ENCODE measurements around the gene GPANK1.

Gene GPANK1

GRCh38 chr6:31690231-31691077 is 25.7 kb upstream of the GPANK1 start:
- no peak for DNase-seq

GRCh38 chr6:31689249-31690110 is 24.7 kb upstream of the GPANK1 start:
- DNase-seq, result no peak

GRCh38 chr6:31687860-31688693 is 23.3 kb upstream of the GPANK1 start:
- no peak for DNase-seq

GRCh38 chr6:31687321-31687720 is 22.5 kb upstream of the GPANK1 start:
- no peak for DNase-seq

GRCh38 chr6:31686483-31686882 is 21.7 kb upstream of the GPANK1 start:
- no peak for DNase-seq

- DNase-seq, result no peak
Observed at GRCh38 chr6:31683591-31683990, 18.8 kb upstream of the GPANK1 start.

- DNase-seq, result peak; percentile 46
Observed at GRCh38 chr6:31681135-31681671, 16.4 kb upstream of the GPANK1 start.

GRCh38 chr6:31680226-31681134 is 15.7 kb upstream of the GPANK1 start, which contains the start of gene LY6G5C:
TSS of gene LY6G5C (minus strand) at chr6:31681067. CDS start at chr6:31680373, 694 bp downstream.
- DNase-seq, result peak; percentile 81

GRCh38 chr6:31677955-31678354 is 13.2 kb upstream of the GPANK1 start:
- no peak for DNase-seq

GRCh38 chr6:31676904-31677303 is 12.1 kb upstream of the GPANK1 start:
- no peak for DNase-seq

- no peak for DNase-seq
Observed at GRCh38 chr6:31676322-31676903, 11.6 kb upstream of the GPANK1 start.

- no peak for DNase-seq
Observed at GRCh38 chr6:31669676-31670075, 4.9 kb upstream of the GPANK1 start, which contains the start of gene LY6G5B. TSS of gene LY6G5B (plus strand) at chr6:31669976. CDS start at chr6:31670951, 975 bp downstream.

- DNase-seq, result no peak
Observed at GRCh38 chr6:31666337-31666965, 1.7 kb upstream of the GPANK1 start.

GRCh38 chr6:31665501-31666336 is 922 bp upstream of the GPANK1 start, which contains the start of gene CSNK2B:
TSS of gene CSNK2B (plus strand) at chr6:31666080. CDS start at chr6:31666832, 752 bp downstream.
- peak; percentile 98 for DNase-seq

GRCh38 chr6:31663961-31664789 is 622 bp downstream of the GPANK1 start:
- peak; percentile 87 for DNase-seq

- DNase-seq, result peak; percentile 59
Observed at GRCh38 chr6:31663126-31663960, 1.5 kb downstream of the GPANK1 start.

- DNase-seq, result no peak
Observed at GRCh38 chr6:31662124-31662723, 2.6 kb downstream of the GPANK1 start.
